H1 (cell line): Measurements from ENCODE around the gene CCL8. TPM values are rescaled to one million over a fixed set of nuclear protein-coding genes. Genes with fewer than 3 reads are reported as not detected.

ENCODE experiments used
- CTCF ChIA-PET: fragments of 300-600 bp; sonication (Branson Sonifier 250); formaldehyde crosslinking; loops from one replicate; lab custom pipeline; 2021; ENCODE audit not compliant: partially characterized antibody; lab: Charles Lee
- POLR2A ChIA-PET: fragments of 300-600 bp; sonication (Branson Sonifier 250); formaldehyde crosslinking; loops from one replicate; lab custom pipeline; 2021; ENCODE audit warnings: inconsistent platforms; ENCODE audit not compliant: partially characterized antibody; lab: Charles Lee
- DNase-seq, 2 experiments: peaks; one replicate each; pipeline versions ENCODE4 v3.0.0 to v3.0.0-alpha.2; 2010 to 2022; ENCODE audit warnings: low spot score in 2 of 2, low read depth in 1 of 2, mixed read lengths in 1 of 2
- FAIRE-seq: peaks from 2 replicates; lab custom pipeline; 2011; peaks lifted over from hg19 to GRCh38; lab: Jason Lieb, UNC
- H2AFZ ChIP-seq: 2 replicates; pipeline ENCODE4 v1.8.1; 2012; ENCODE audit warnings: low read length, inconsistent platforms
- H2AK5ac ChIP-seq: 2 replicates; pipeline ENCODE4 v1.6.1; 2013; ENCODE audit warnings: low read depth, low read length
- H2BK120ac ChIP-seq: replicated peaks from 2 replicates; pipeline ENCODE3; 2013; ENCODE audit warnings: low read depth, low read length, inconsistent platforms
- H2BK12ac ChIP-seq: 2 replicates; pipeline ENCODE4 v1.6.1; 2013; ENCODE audit warnings: low read depth, low read length
- H2BK15ac ChIP-seq: 2 replicates; pipeline ENCODE4 v1.6.1; 2013; ENCODE audit warnings: low read length
- H2BK20ac ChIP-seq: 2 replicates; pipeline ENCODE4 v1.6.1; 2013; ENCODE audit warnings: low read length
- H2BK5ac ChIP-seq: 2 replicates; pipeline ENCODE4 v1.6.1; 2013; ENCODE audit warnings: low read depth, low read length
- H3K14ac ChIP-seq: 2 replicates; pipeline ENCODE4 v1.6.1; 2013; ENCODE audit warnings: inconsistent platforms; ENCODE audit not compliant: insufficient read length
- H3K18ac ChIP-seq: 2 replicates; pipeline ENCODE4 v1.6.1; 2013; ENCODE audit warnings: low read length; ENCODE audit errors: extremely low read depth
- H3K23ac ChIP-seq: 2 replicates; pipeline ENCODE4 v1.6.1; 2013; ENCODE audit warnings: inconsistent platforms; ENCODE audit not compliant: insufficient read length
- H3K23me2 ChIP-seq: 2 replicates; pipeline ENCODE4 v1.6.1; 2013; ENCODE audit warnings: low read depth, low read length
- H3K27ac ChIP-seq: 2 replicates; pipeline ENCODE4 v1.6.1; 2011; ENCODE audit warnings: low read depth, low read length, inconsistent platforms
- H3K27me3 ChIP-seq, 4 experiments: replicated peaks in 1 of 4; 1 replicate in 1 of 4; 2 replicates in 3 of 4; pipeline versions ENCODE4 v1.6.1 to v1.8.1; 2011 to 2013; ENCODE audit warnings: low read length in 3 of 4, mild to moderate bottlenecking in 3 of 4, inconsistent platforms in 2 of 4, mixed read lengths in 2 of 4, moderate library complexity in 1 of 4; ENCODE audit not compliant: control insufficient read depth in 3 of 4, insufficient read depth in 3 of 4; ENCODE audit errors: extremely low read depth in 1 of 4
- H3K36me3 ChIP-seq, 4 experiments: 2 replicates each; pipeline versions ENCODE4 v1.6.1 to v1.8.1; 2011 to 2013; ENCODE audit warnings: mild to moderate bottlenecking in 4 of 4, low read length in 3 of 4, moderate library complexity in 2 of 4, control low read depth in 1 of 4, inconsistent platforms in 1 of 4; ENCODE audit not compliant: insufficient read depth in 4 of 4, control insufficient read depth in 2 of 4
- H3K4ac ChIP-seq: replicated peaks from 2 replicates; pipeline ENCODE3; 2013; ENCODE audit warnings: low read length, low read depth, mixed read lengths, inconsistent platforms; ENCODE audit not compliant: insufficient read length
- H3K4me1 ChIP-seq, 4 experiments: replicated peaks in 1 of 4; 1 replicate in 1 of 4; 2 replicates in 3 of 4; pipeline versions ENCODE4 v1.6.1 to v1.8.1; 2011 to 2013; ENCODE audit warnings: low read length in 3 of 4, inconsistent platforms in 2 of 4, mixed read lengths in 1 of 4; ENCODE audit not compliant: insufficient read depth in 4 of 4, control insufficient read depth in 3 of 4
- H3K4me2 ChIP-seq, 2 experiments: 2 replicates each; pipeline versions ENCODE4 v1.6.1 to v1.8.1; 2011 to 2013; ENCODE audit warnings: low read depth in 2 of 2, low read length in 2 of 2, control low read depth in 1 of 2, inconsistent platforms in 1 of 2, mild to moderate bottlenecking in 1 of 2; ENCODE audit not compliant: insufficient read depth in 1 of 2
- H3K4me3 ChIP-seq, 4 experiments: fragments of 200-600, 300-600 bp in 1 of 4; sonication (generic), shearing (Covaris generic), sonication (Bioruptor Twin) in 1 of 4; 2 replicates each; pipeline versions ENCODE4 v1.5.1 to v1.8.1; 2011 to 2016; ENCODE audit warnings: low read length in 4 of 4, low read depth in 3 of 4, control low read depth in 2 of 4, inconsistent platforms in 2 of 4, mild to moderate bottlenecking in 2 of 4, mixed read lengths in 1 of 4, moderate library complexity in 1 of 4; ENCODE audit not compliant: insufficient read depth in 2 of 4; ENCODE audit errors: extremely low read depth in 1 of 4
- H3K56ac ChIP-seq: replicated peaks from 2 replicates; pipeline ENCODE3; 2013; ENCODE audit warnings: low read depth, mild to moderate bottlenecking, mixed read lengths, low read length, inconsistent platforms; ENCODE audit not compliant: insufficient read length
- H3K79me1 ChIP-seq: 2 replicates; pipeline ENCODE4 v1.6.1; 2013; ENCODE audit warnings: low read depth, low read length, control low read depth
- H3K79me2 ChIP-seq, 2 experiments: 2 replicates each; pipeline versions ENCODE4 v1.6.1 to v1.8.1; 2012 to 2013; ENCODE audit warnings: low read length in 2 of 2, mild to moderate bottlenecking in 2 of 2, inconsistent platforms in 1 of 2; ENCODE audit not compliant: insufficient read depth in 2 of 2, control insufficient read depth in 1 of 2
- H3K9ac ChIP-seq, 4 experiments: replicated peaks in 1 of 4; 1 replicate in 1 of 4; 2 replicates in 3 of 4; pipeline versions ENCODE4 v1.6.1 to v1.8.1; 2011 to 2013; ENCODE audit warnings: low read depth in 3 of 4, low read length in 3 of 4, control low read depth in 2 of 4, mild to moderate bottlenecking in 2 of 4, moderate library complexity in 2 of 4, inconsistent platforms in 1 of 4; ENCODE audit errors: extremely low read depth in 1 of 4
- H3K9me3 ChIP-seq, 2 experiments: 2 replicates each; pipeline versions ENCODE4 v1.6.1 to v1.8.1; 2012 to 2013; ENCODE audit warnings: mild to moderate bottlenecking in 2 of 2, moderate library complexity in 2 of 2, control low read depth in 1 of 2, inconsistent platforms in 1 of 2, low read depth in 1 of 2, low read length in 1 of 2, mixed read lengths in 1 of 2; ENCODE audit not compliant: insufficient read depth in 2 of 2
- H4K20me1 ChIP-seq, 2 experiments: replicated peaks in 1 of 2; 2 replicates each; pipeline versions ENCODE3 to v1.8.1; 2011 to 2013; ENCODE audit warnings: inconsistent platforms in 2 of 2, low read length in 2 of 2, mild to moderate bottlenecking in 1 of 2; ENCODE audit not compliant: insufficient read depth in 2 of 2, control insufficient read depth in 1 of 2
- H4K5ac ChIP-seq: 2 replicates; pipeline ENCODE4 v1.6.1; 2013; ENCODE audit warnings: low read length, low read depth, mixed read lengths, inconsistent platforms; ENCODE audit not compliant: insufficient read length
- H4K8ac ChIP-seq: 2 replicates; pipeline ENCODE4 v1.8.0; 2013; ENCODE audit warnings: mild to moderate bottlenecking, moderate library complexity, low read length, inconsistent platforms; ENCODE audit not compliant: insufficient read depth; ENCODE audit errors: extremely low read depth
- H4K91ac ChIP-seq: replicated peaks from 2 replicates; pipeline ENCODE3; 2013; ENCODE audit warnings: low read length, mixed read lengths, inconsistent platforms; ENCODE audit not compliant: insufficient read length
- CEBPB ChIP-seq: IDR thresholded peaks from 2 replicates; pipeline ENCODE4 v1.6.1; 2012; ENCODE audit warnings: low read depth, low read length
- CHD1 ChIP-seq: IDR thresholded peaks from 2 replicates; pipeline ENCODE4 v1.6.1; 2012; ENCODE audit warnings: low read depth, low read length, improper control_type of control experiment
- CTBP2 ChIP-seq: IDR thresholded peaks from 2 replicates; pipeline ENCODE4 v1.7.0; 2011; ENCODE audit warnings: borderline replicate concordance, mild to moderate bottlenecking, moderate library complexity, mixed read lengths, low read length; ENCODE audit not compliant: insufficient read depth, insufficient read length
- EGR1 ChIP-seq: IDR thresholded peaks from 2 replicates; pipeline ENCODE4 v1.6.1; 2011; ENCODE audit warnings: low read depth, low read length, borderline replicate concordance
- JUN ChIP-seq: IDR thresholded peaks from 2 replicates; pipeline ENCODE4 v1.6.1; 2011; ENCODE audit warnings: low read depth, mild to moderate bottlenecking, improper control_type of control experiment, low read length
- MAFK ChIP-seq: IDR thresholded peaks from 2 replicates; pipeline ENCODE4 v1.6.1; 2012; ENCODE audit warnings: low read depth, mild to moderate bottlenecking, improper control_type of control experiment, low read length
- PHF8 ChIP-seq: fragments of 200-600 bp; sonication (generic); conservative IDR thresholded peaks from 2 replicates; pipeline ENCODE4 v1.7.1; 2012; ENCODE audit warnings: low read depth, mild to moderate bottlenecking, inconsistent platforms, low read length, moderate library complexity
- RNF2 ChIP-seq: fragments of 200-900, 300-1000 bp; sonication (generic); IDR thresholded peaks from 2 replicates; pipeline ENCODE4 v1.7.1; 2016; ENCODE audit warnings: borderline replicate concordance, low read depth, mild to moderate bottlenecking, antibody characterized with exemption, low read length; ENCODE audit not compliant: poor library complexity, severe bottlenecking; ENCODE audit errors: missing control alignments
- ZNF274 ChIP-seq: IDR thresholded peaks from 2 replicates; pipeline ENCODE4 v1.7.0; 2012; ENCODE audit warnings: low read length, borderline replicate concordance; ENCODE audit errors: extremely low read depth
- polyA plus RNA-seq, 7 experiments: library from polyadenylated mRNA; depleted of rRNA in 3 of 7; stranded (reverse) in 5 of 7; unstranded in 2 of 7; fragments of >200 nt in 5 of 7; fragments of 200-250 nt in 2 of 7; gene quantifications; 1 replicate in 5 of 7; 2 replicates in 1 of 7; 4 replicates in 1 of 7; pipeline versions ENCODE4 v1.2.1 to v1.2.3, GENCODE V29; 2011 to 2013; ENCODE audit warnings: missing spikeins in 2 of 7, mixed read lengths in 2 of 7
- total RNA-seq: library from RNA; stranded (reverse); fragmentation: NEBNext Ultra II Directional; extraction: Animal tissue kit (Norgen Biotek cat#: 25700); gene quantifications from 2 replicates; pipeline ENCODE4 v1.2.1, GENCODE V29; 2021
- TF ChIP-seq, protein P1 (sequence below): IDR thresholded peaks from 2 replicates; pipeline ENCODE4 v1.6.1; 2011; ENCODE audit warnings: low read length, improper control_type of control experiment
- TF ChIP-seq, protein P2 (sequence below), 3 experiments: IDR thresholded peaks; 1 replicate in 2 of 3; 2 replicates in 1 of 3; pipeline versions ENCODE4 v1.5.1 to v1.6.1; 2011; ENCODE audit warnings: low read length in 3 of 3, mild to moderate bottlenecking in 3 of 3, inconsistent platforms in 2 of 3, low read depth in 1 of 3, moderate library complexity in 1 of 3; ENCODE audit not compliant: insufficient read depth in 1 of 3; ENCODE audit errors: control extremely low read depth in 1 of 3

Gene CCL8
- total and polyA plus RNA-seq, 2 of the 8 experiments (the other 6 are each of a cell fraction or from before 2014, with no cell fraction given), result not detected

DNA sequence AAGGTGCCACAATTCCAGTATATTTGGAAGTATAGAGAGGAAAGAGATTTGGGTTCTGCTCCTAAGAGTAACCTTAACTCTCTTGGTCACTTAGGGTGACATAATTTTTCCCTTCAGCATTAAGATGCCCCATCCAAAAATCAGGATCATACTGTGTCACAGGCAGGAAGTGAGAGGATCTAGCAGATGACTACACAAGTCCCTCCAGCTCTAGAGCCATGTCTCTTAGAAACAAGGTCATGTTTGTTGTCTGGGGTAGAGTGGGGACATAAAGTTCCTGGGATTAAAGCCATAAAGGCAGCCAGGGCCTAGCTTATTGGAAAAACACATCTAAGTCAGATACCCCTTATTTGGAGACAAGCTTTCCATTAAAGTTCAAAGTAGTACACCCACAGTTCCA is 2.7 kb downstream of the CCL8 start:
- Histone ChIP-seq H4K5ac (no peak overlapping the region), H3K4me3 (no peak overlapping the region), H2BK120ac (no peak overlapping the region), H2BK20ac (no peak overlapping the region), H3K79me1 (no peaks in the 10 kb centered on the region), H3K27ac (no peak overlapping the region), H4K20me1 (peaks cover 0 to 2% of the 10 kb centered on the region in 2 experiments), H3K23me2 (no peaks in the 10 kb centered on the region), H2BK5ac (no peak overlapping the region), H3K9me3 (no peaks in the 10 kb centered on the region), H2AK5ac (no peak overlapping the region), H3K23ac (no peak overlapping the region), H2AFZ (no peak overlapping the region), H3K14ac (no peak overlapping the region), H3K4me1 (no peaks in the 10 kb centered on the region), H3K36me3 (no peaks in the 10 kb centered on the region), H3K79me2 (no peaks in the 10 kb centered on the region), H4K8ac (no peak overlapping the region), H3K9ac (no peak overlapping the region), H2BK15ac (no peak overlapping the region), H3K4me2 (no peak overlapping the region), H3K56ac (no peak overlapping the region), H3K4ac (no peak overlapping the region), H3K27me3 (no peaks in the 10 kb centered on the region), H4K91ac (no peak overlapping the region), H2BK12ac (no peak overlapping the region), H3K18ac (no peak overlapping the region)
- CTCF ChIA-PET, result interaction anchor here (0.7 to 9.9 kb wide), 8 partner anchors 11 to 281 kb away, joined by 3 to 87 read pairs (median 4); partner anchors contain the start of gene CCL1
- DNase-seq (no peak), FAIRE-seq (no peak)
- POLR2A ChIA-PET, result interaction anchor here (0.7 kb wide), 1 partner anchor 664 kb away, joined by 3 read pairs; no protein-coding TSS in a partner anchor
- TF ChIP-seq CEBPB (no peak), CHD1 (no peak), JUN (no peak), PHF8 (no peak), MAFK (no peak), CTBP2 (no peak), EGR1 (no peak), ZNF274 (no peak), RNF2 (no peak)
- TF ChIP-seq, protein P1, sequence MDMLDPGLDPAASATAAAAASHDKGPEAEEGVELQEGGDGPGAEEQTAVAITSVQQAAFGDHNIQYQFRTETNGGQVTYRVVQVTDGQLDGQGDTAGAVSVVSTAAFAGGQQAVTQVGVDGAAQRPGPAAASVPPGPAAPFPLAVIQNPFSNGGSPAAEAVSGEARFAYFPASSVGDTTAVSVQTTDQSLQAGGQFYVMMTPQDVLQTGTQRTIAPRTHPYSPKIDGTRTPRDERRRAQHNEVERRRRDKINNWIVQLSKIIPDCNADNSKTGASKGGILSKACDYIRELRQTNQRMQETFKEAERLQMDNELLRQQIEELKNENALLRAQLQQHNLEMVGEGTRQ, result no peak
- TF ChIP-seq, protein P2, sequence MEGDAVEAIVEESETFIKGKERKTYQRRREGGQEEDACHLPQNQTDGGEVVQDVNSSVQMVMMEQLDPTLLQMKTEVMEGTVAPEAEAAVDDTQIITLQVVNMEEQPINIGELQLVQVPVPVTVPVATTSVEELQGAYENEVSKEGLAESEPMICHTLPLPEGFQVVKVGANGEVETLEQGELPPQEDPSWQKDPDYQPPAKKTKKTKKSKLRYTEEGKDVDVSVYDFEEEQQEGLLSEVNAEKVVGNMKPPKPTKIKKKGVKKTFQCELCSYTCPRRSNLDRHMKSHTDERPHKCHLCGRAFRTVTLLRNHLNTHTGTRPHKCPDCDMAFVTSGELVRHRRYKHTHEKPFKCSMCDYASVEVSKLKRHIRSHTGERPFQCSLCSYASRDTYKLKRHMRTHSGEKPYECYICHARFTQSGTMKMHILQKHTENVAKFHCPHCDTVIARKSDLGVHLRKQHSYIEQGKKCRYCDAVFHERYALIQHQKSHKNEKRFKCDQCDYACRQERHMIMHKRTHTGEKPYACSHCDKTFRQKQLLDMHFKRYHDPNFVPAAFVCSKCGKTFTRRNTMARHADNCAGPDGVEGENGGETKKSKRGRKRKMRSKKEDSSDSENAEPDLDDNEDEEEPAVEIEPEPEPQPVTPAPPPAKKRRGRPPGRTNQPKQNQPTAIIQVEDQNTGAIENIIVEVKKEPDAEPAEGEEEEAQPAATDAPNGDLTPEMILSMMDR (IDR thresholded peaks at IDR 0.05; ENCODE audit: control extremely low read depth in 1 of 3, insufficient read depth in 1 of 3, low read depth in 1 of 3, low read length in 3 of 3), result no peak
